Esophagus muscularis mucosa (tissue), 3 donors: ENCODE measurements around the gene FAM118A.
"Not testable (repeated sequence)": the region's sequence is repeated elsewhere in the genome, so short reads cannot be mapped to it uniquely, and the experiment has no call there.

ENCODE experiments used
- POLR2A ChIP-seq: fragments of 450-650 bp; IDR thresholded peaks from one replicate; pipeline ENCODE4 v1.6.1; 2017; ENCODE audit warnings: antibody characterized with exemption, moderate library complexity, mild to moderate bottlenecking, low read depth
- POLR2AphosphoS5 ChIP-seq, 2 donors: sonication (generic); formaldehyde crosslinking; IDR thresholded peaks; one replicate each; pipeline ENCODE4 v1.6.1; 2017; ENCODE audit warnings: antibody characterized with exemption in 2 of 2
- TF ChIP-seq, protein P1 (sequence below), 3 experiments: fragments of 200-600 bp in 2 of 3; fragments of 450-650 bp in 1 of 3; sonication (generic) in 2 of 3; IDR thresholded peaks; one replicate each; pipeline ENCODE4 v1.5.1; 2017 to 2019; ENCODE audit warnings: antibody characterized with exemption in 3 of 3, mild to moderate bottlenecking in 2 of 3, moderate library complexity in 1 of 3

DNA sequence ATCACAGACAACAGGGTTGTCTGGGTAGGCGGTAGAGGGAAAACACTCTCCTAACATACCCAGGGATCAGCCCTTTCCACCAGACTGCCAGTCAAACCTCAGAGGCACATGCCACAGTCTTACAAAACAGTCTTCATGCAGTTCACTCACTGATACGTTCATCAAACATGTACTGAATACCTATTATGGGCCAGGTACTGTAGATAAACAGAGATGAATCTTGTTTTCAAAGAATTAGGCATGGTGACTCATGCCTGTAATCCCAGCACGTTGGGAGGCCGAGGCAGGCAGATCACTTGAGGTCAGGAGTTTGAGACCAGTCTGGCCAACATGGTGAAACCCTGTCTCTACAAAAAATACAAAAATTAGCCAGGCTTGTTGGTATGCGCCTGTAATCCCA lies 43.0 kb downstream of the FAM118A start:
- TF ChIP-seq, protein P1, sequence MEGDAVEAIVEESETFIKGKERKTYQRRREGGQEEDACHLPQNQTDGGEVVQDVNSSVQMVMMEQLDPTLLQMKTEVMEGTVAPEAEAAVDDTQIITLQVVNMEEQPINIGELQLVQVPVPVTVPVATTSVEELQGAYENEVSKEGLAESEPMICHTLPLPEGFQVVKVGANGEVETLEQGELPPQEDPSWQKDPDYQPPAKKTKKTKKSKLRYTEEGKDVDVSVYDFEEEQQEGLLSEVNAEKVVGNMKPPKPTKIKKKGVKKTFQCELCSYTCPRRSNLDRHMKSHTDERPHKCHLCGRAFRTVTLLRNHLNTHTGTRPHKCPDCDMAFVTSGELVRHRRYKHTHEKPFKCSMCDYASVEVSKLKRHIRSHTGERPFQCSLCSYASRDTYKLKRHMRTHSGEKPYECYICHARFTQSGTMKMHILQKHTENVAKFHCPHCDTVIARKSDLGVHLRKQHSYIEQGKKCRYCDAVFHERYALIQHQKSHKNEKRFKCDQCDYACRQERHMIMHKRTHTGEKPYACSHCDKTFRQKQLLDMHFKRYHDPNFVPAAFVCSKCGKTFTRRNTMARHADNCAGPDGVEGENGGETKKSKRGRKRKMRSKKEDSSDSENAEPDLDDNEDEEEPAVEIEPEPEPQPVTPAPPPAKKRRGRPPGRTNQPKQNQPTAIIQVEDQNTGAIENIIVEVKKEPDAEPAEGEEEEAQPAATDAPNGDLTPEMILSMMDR (IDR thresholded peaks at IDR 0.05), result not testable (repeated sequence)
- not testable (repeated sequence) for TF ChIP-seq POLR2AphosphoS5 (IDR thresholded peaks at IDR 0.05); POLR2A
